A673 (cell line): Measurements from ENCODE around the gene HSPA1A.

Experiments used
- CTCF ChIP-seq: fragments of 300-800, 200-600 bp; sonication (generic); conservative IDR thresholded peaks from 2 replicates; pipeline ENCODE4 v1.5.1; 2017; ENCODE audit warnings: low read depth, mild to moderate bottlenecking, antibody characterized with exemption, low read length, moderate library complexity, mixed read lengths
- EZH2 ChIP-seq: fragments of 200-600 bp; sonication (generic); IDR thresholded peaks from 2 replicates; pipeline ENCODE4 v1.6.1; 2017; ENCODE audit warnings: borderline replicate concordance, low read depth, mild to moderate bottlenecking, mixed read lengths, antibody characterized with exemption, low read length; ENCODE audit not compliant: poor library complexity, severe bottlenecking

- no peak for TF ChIP-seq CTCF
- no peak for TF ChIP-seq EZH2
Measured at GRCh38 chr6:31811645-31812044, 3.7 kb upstream of the HSPA1A start.
